Tibial nerve (tissue), 4 donors: ENCODE results near the gene SH3BGR. TPM values are rescaled to one million over a fixed set of nuclear protein-coding genes. Genes with fewer than 3 reads are reported as not detected.

Source experiments
- DNase-seq, 2 donors: peaks; one replicate each; pipeline ENCODE4 v3.0.0-alpha.2; 2019; ENCODE audit warnings: low spot score in 2 of 2
- H3K27ac ChIP-seq, 4 donors: fragments of 200-600 bp; sonication (generic) in 3 of 4; one replicate each; pipeline ENCODE4 v1.5.1; 2017 to 2019; ENCODE audit warnings: mild to moderate bottlenecking in 1 of 4
- H3K27me3 ChIP-seq, 2 donors: fragments of 200-600 bp; sonication (generic) in 1 of 2; one replicate each; pipeline versions ENCODE4 v1.5.1 to v1.6.0; 2017 to 2019
- H3K36me3 ChIP-seq, 3 donors: fragments of 200-600 bp; sonication (generic); one replicate each; pipeline ENCODE4 v1.5.1; 2018 to 2019
- H3K4me1 ChIP-seq, 4 donors: fragments of 200-600 bp; sonication (generic) in 3 of 4; one replicate each; pipeline ENCODE4 v1.5.1; 2017 to 2019
- H3K4me3 ChIP-seq, 4 donors: fragments of 200-600 bp; sonication (generic) in 3 of 4; one replicate each; pipeline ENCODE4 v1.5.1; 2017 to 2019; ENCODE audit warnings: mild to moderate bottlenecking in 1 of 4, moderate library complexity in 1 of 4
- H3K9me3 ChIP-seq, 4 donors: fragments of 200-600 bp; sonication (generic) in 3 of 4; one replicate each; pipeline ENCODE4 v1.5.1; 2017 to 2019
- CTCF ChIP-seq, 5 experiments: fragments of 200-600 bp in 3 of 5; fragments of 450-650 bp in 2 of 5; sonication (generic) in 3 of 5; IDR thresholded peaks; one replicate each; pipeline ENCODE4 v1.5.1; 2016 to 2019; ENCODE audit warnings: antibody characterized with exemption in 5 of 5, mild to moderate bottlenecking in 3 of 5, moderate library complexity in 2 of 5
- EP300 ChIP-seq, 2 donors: sonication (generic); formaldehyde crosslinking; IDR thresholded peaks; one replicate each; pipeline ENCODE4 v1.6.1; 2017; ENCODE audit warnings: antibody characterized with exemption in 2 of 2, mild to moderate bottlenecking in 1 of 2
- POLR2A ChIP-seq, 2 donors: fragments of 450-650 bp; IDR thresholded peaks; one replicate each; pipeline ENCODE4 v1.6.1; 2017; ENCODE audit warnings: antibody characterized with exemption in 2 of 2, mild to moderate bottlenecking in 2 of 2, moderate library complexity in 2 of 2
- WGBS, 2 donors: methylation state at CpG; one replicate each; pipeline ENCODE4 v1.1.5; 2018; 5-methylcytosine and 5-hydroxymethylcytosine counted together
- total RNA-seq, 4 donors: library from RNA; depleted of rRNA; stranded (reverse); fragments of >200 nt; gene quantifications; one replicate each; pipeline ENCODE4 v1.1.0, GENCODE V29; 2016

Gene SH3BGR
- total RNA-seq, 4 donors from 2014 or later: 2.4 to 9.6 (median 4.4) TPM

- Histone ChIP-seq H3K4me1 (peaks cover 0 to 5% (median 0%) of the 10 kb centered on the region in 4 donors), H3K36me3 (no peaks in the 10 kb centered on the region), H3K27me3 (no peaks in the 10 kb centered on the region), H3K4me3 (no peak overlapping the region), H3K27ac (no peak overlapping the region), H3K9me3 (no peaks in the 10 kb centered on the region)
- 82% methylated on average over 3 of the region's 3 CpGs for WGBS, 2 donors
- TF ChIP-seq CTCF (IDR thresholded peaks at IDR 0.05) (no peak), POLR2A (IDR thresholded peaks at IDR 0.05) (no peak), EP300 (IDR thresholded peaks at IDR 0.05) (no peak)
- no peak for DNase-seq
Measured at GRCh38 chr21:39481886-39482285, 30.1 kb downstream of the SH3BGR start.

- WGBS, 2 donors: 44 to 70% methylated on average over 1 of the region's 1 CpG
- H3K4me1 ChIP-seq: peaks cover 0 to 5% (median 0%) of the 10 kb centered on the region in 4 donors
- H3K27ac ChIP-seq: no peak overlapping the region
- DNase-seq: no peak
- H3K4me3 ChIP-seq: no peak overlapping the region
- H3K9me3 ChIP-seq: no peaks in the 10 kb centered on the region
- peaks cover 0 to 3% (median 0%) of the 10 kb centered on the region in 3 donors for H3K36me3 ChIP-seq
- no peak for TF ChIP-seq EP300 (IDR thresholded peaks at IDR 0.05)
- TF ChIP-seq POLR2A (IDR thresholded peaks at IDR 0.05): no peak
- TF ChIP-seq CTCF (IDR thresholded peaks at IDR 0.05): no peak
- no peaks in the 10 kb centered on the region for H3K27me3 ChIP-seq
Measured at GRCh38 chr21:39483917-39484316, 32.1 kb downstream of the SH3BGR start.

- no peaks in the 10 kb centered on the region for H3K27me3 ChIP-seq
- TF ChIP-seq EP300 (IDR thresholded peaks at IDR 0.05) (no peak), CTCF (IDR thresholded peaks at IDR 0.05) (no peak), POLR2A (IDR thresholded peaks at IDR 0.05) (no peak)
- no peak overlapping the region for H3K27ac ChIP-seq
- DNase-seq: no peak
- peaks cover 0 to 4% (median 0%) of the 10 kb centered on the region in 4 donors for H3K4me1 ChIP-seq
- WGBS, 2 donors: 80 to 87% methylated on average over 6 of the region's 6 CpGs
- peaks cover 0 to 3% (median 0%) of the 10 kb centered on the region in 3 donors for H3K36me3 ChIP-seq
- H3K9me3 ChIP-seq: no peaks in the 10 kb centered on the region
- no peak overlapping the region for H3K4me3 ChIP-seq
Measured at GRCh38 chr21:39484711-39485276, 33.0 kb downstream of the SH3BGR start.

- TF ChIP-seq CTCF (IDR thresholded peaks at IDR 0.05): no peak
- no peak for TF ChIP-seq EP300 (IDR thresholded peaks at IDR 0.05)
- no peak for TF ChIP-seq POLR2A (IDR thresholded peaks at IDR 0.05)
- H3K27ac ChIP-seq: no peak overlapping the region
- H3K27me3 ChIP-seq: no peaks in the 10 kb centered on the region
- H3K36me3 ChIP-seq: peaks cover 0 to 3% (median 0%) of the 10 kb centered on the region in 3 donors
- 38 to 62% methylated on average over 1 of the region's 1 CpG for WGBS, 2 donors
- DNase-seq: no peak
- H3K4me1 ChIP-seq: peaks cover 0 to 3% (median 0%) of the 10 kb centered on the region in 4 donors
- H3K9me3 ChIP-seq: peaks cover 0 to 13% (median 0%) of the 10 kb centered on the region in 4 donors
- H3K4me3 ChIP-seq: no peak overlapping the region
Measured at GRCh38 chr21:39489380-39489924, 37.7 kb downstream of the SH3BGR start.

- Histone ChIP-seq H3K4me1 (peaks cover 0 to 20% (median 8%) of the 10 kb centered on the region in 4 donors), H3K36me3 (no peaks in the 10 kb centered on the region), H3K27me3 (no peaks in the 10 kb centered on the region), H3K27ac (no peak overlapping the region), H3K4me3 (no peak overlapping the region), H3K9me3 (peaks cover 0 to 12% (median 0%) of the 10 kb centered on the region in 4 donors)
- TF ChIP-seq CTCF (IDR thresholded peaks at IDR 0.05) (no peak), EP300 (IDR thresholded peaks at IDR 0.05) (no peak), POLR2A (IDR thresholded peaks at IDR 0.05) (no peak)
- no peak for DNase-seq
- WGBS, 2 donors: 95 to 100% methylated on average over 1 of the region's 1 CpG
Measured at GRCh38 chr21:39499156-39499555, 47.4 kb downstream of the SH3BGR start.
